Measurements from ENCODE around the gene SLC5A10. TPM values are rescaled to one million over a fixed set of nuclear protein-coding genes. Genes with fewer than 3 reads are reported as not detected.

The SLC5A10 gene
- total and polyA plus RNA-seq, 2 experiments from 2014 or later, result 0.10 TPM; not detected in 1

- no peak overlapping the region for H3K27ac Mint-ChIP-seq
- no peaks in the 10 kb centered on the region for H3F3A ChIP-seq (replicated peaks; ENCODE audit: low read depth)
Observed at GRCh38 chr17:18904482-18904881, 47.5 kb upstream of the SLC5A10 start.

More at GRCh38 chr17:18904482-18904881, 47.5 kb upstream of the SLC5A10 start:
- H3K27ac ChIP-seq (ENCODE audit: low read depth), result no peak overlapping the region
- TF ChIP-seq STAT1 (IDR thresholded peaks at IDR 0.05; ENCODE audit: unreplicated experiment) (no peak), CREB1 (CRISPR knock-in tag; IDR thresholded peaks at IDR 0.05; ENCODE audit: low read depth) (no peak), CTCF (conservative IDR thresholded peaks at IDR 0.05; ENCODE audit: low read depth in 2 of 2) (no peak), JUNB (IDR thresholded peaks at IDR 0.05; ENCODE audit: unreplicated experiment) (no peak), REST (IDR thresholded peaks at IDR 0.05; ENCODE audit: unreplicated experiment) (no peak), ZNF462 (CRISPR knock-in tag; IDR thresholded peaks at IDR 0.05) (no peak), POLR2AphosphoS5 (IDR thresholded peaks at IDR 0.05; ENCODE audit: low read depth) (no peak), ETS1 (IDR thresholded peaks at IDR 0.05) (no peak), NANOG (IDR thresholded peaks at IDR 0.05; ENCODE audit: borderline replicate concordance) (no peak), EZH2phosphoT487 (IDR thresholded peaks at IDR 0.05; ENCODE audit: unreplicated experiment) (no peak)
- peaks cover 7% of the 10 kb centered on the region; the same call in 1 of the 2 replicates for H3K36me3 ChIP-seq (ENCODE audit: insufficient read depth)
- Mint-ChIP-seq H3K9me3 (no peaks in the 10 kb centered on the region), H3K4me3 (no peak overlapping the region), H3K4me1 (no peaks in the 10 kb centered on the region; the same call in 2 of the 3 replicates), H3K36me3 (ENCODE audit: low read depth) (peaks cover 54% of the 10 kb centered on the region), H3K27me3 (ENCODE audit: insufficient read depth, low read depth, poor library complexity) (peaks cover 2% of the 10 kb centered on the region)
- ATAC-seq, result no peak
- H4K20me1 ChIP-seq (replicated peaks; ENCODE audit: insufficient read depth), result peaks cover 13% of the 10 kb centered on the region
- no peaks in the 10 kb centered on the region for H3K9me2 ChIP-seq (ENCODE audit: insufficient read depth)
- no peak for DNase-seq (ENCODE audit: low spot score)
- H2AFZ ChIP-seq, result no peak overlapping the region
- no peak overlapping the region for H3K4me2 ChIP-seq
- no peaks in the 10 kb centered on the region for H3K27me3 ChIP-seq (ENCODE audit: insufficient read depth)
- no peaks in the 10 kb centered on the region for H3K4me1 ChIP-seq (ENCODE audit: insufficient read depth)
- H3K79me2 ChIP-seq (replicated peaks; ENCODE audit: insufficient read depth), result peaks cover 13% of the 10 kb centered on the region
- no peak overlapping the region for H3K4me3 ChIP-seq

All from GM23338 (cell line).